H1 (cell line): ENCODE results near the gene ADCK1. TPM values are rescaled to one million over a fixed set of nuclear protein-coding genes. Genes with fewer than 3 reads are reported as not detected.

Source experiments
- CTCF ChIA-PET: fragments of 300-600 bp; sonication (Branson Sonifier 250); formaldehyde crosslinking; loops from one replicate; lab custom pipeline; 2021; ENCODE audit not compliant: partially characterized antibody; lab: Charles Lee
- POLR2A ChIA-PET: fragments of 300-600 bp; sonication (Branson Sonifier 250); formaldehyde crosslinking; loops from one replicate; lab custom pipeline; 2021; ENCODE audit warnings: inconsistent platforms; ENCODE audit not compliant: partially characterized antibody; lab: Charles Lee
- DNase-seq, 2 experiments: peaks; one replicate each; pipeline versions ENCODE4 v3.0.0 to v3.0.0-alpha.2; 2010 to 2022; ENCODE audit warnings: low spot score in 2 of 2, low read depth in 1 of 2, mixed read lengths in 1 of 2
- FAIRE-seq: peaks from 2 replicates; lab custom pipeline; 2011; peaks lifted over from hg19 to GRCh38; lab: Jason Lieb, UNC
- H2AFZ ChIP-seq: 2 replicates; pipeline ENCODE4 v1.8.1; 2012; ENCODE audit warnings: low read length, inconsistent platforms
- H2AK5ac ChIP-seq: 2 replicates; pipeline ENCODE4 v1.6.1; 2013; ENCODE audit warnings: low read depth, low read length
- H2BK120ac ChIP-seq: replicated peaks from 2 replicates; pipeline ENCODE3; 2013; ENCODE audit warnings: low read depth, low read length, inconsistent platforms
- H2BK12ac ChIP-seq: 2 replicates; pipeline ENCODE4 v1.6.1; 2013; ENCODE audit warnings: low read depth, low read length
- H2BK15ac ChIP-seq: 2 replicates; pipeline ENCODE4 v1.6.1; 2013; ENCODE audit warnings: low read length
- H2BK20ac ChIP-seq: 2 replicates; pipeline ENCODE4 v1.6.1; 2013; ENCODE audit warnings: low read length
- H2BK5ac ChIP-seq: 2 replicates; pipeline ENCODE4 v1.6.1; 2013; ENCODE audit warnings: low read depth, low read length
- H3K14ac ChIP-seq: 2 replicates; pipeline ENCODE4 v1.6.1; 2013; ENCODE audit warnings: inconsistent platforms; ENCODE audit not compliant: insufficient read length
- H3K18ac ChIP-seq: 2 replicates; pipeline ENCODE4 v1.6.1; 2013; ENCODE audit warnings: low read length; ENCODE audit errors: extremely low read depth
- H3K23ac ChIP-seq: 2 replicates; pipeline ENCODE4 v1.6.1; 2013; ENCODE audit warnings: inconsistent platforms; ENCODE audit not compliant: insufficient read length
- H3K23me2 ChIP-seq: 2 replicates; pipeline ENCODE4 v1.6.1; 2013; ENCODE audit warnings: low read depth, low read length
- H3K27ac ChIP-seq: 2 replicates; pipeline ENCODE4 v1.6.1; 2011; ENCODE audit warnings: low read depth, low read length, inconsistent platforms
- H3K27me3 ChIP-seq, 4 experiments: replicated peaks in 1 of 4; 1 replicate in 1 of 4; 2 replicates in 3 of 4; pipeline versions ENCODE4 v1.6.1 to v1.8.1; 2011 to 2013; ENCODE audit warnings: low read length in 3 of 4, mild to moderate bottlenecking in 3 of 4, inconsistent platforms in 2 of 4, mixed read lengths in 2 of 4, moderate library complexity in 1 of 4; ENCODE audit not compliant: control insufficient read depth in 3 of 4, insufficient read depth in 3 of 4; ENCODE audit errors: extremely low read depth in 1 of 4
- H3K36me3 ChIP-seq, 4 experiments: 2 replicates each; pipeline versions ENCODE4 v1.6.1 to v1.8.1; 2011 to 2013; ENCODE audit warnings: mild to moderate bottlenecking in 4 of 4, low read length in 3 of 4, moderate library complexity in 2 of 4, control low read depth in 1 of 4, inconsistent platforms in 1 of 4; ENCODE audit not compliant: insufficient read depth in 4 of 4, control insufficient read depth in 2 of 4
- H3K4ac ChIP-seq: replicated peaks from 2 replicates; pipeline ENCODE3; 2013; ENCODE audit warnings: low read length, low read depth, mixed read lengths, inconsistent platforms; ENCODE audit not compliant: insufficient read length
- H3K4me1 ChIP-seq, 4 experiments: replicated peaks in 1 of 4; 1 replicate in 1 of 4; 2 replicates in 3 of 4; pipeline versions ENCODE4 v1.6.1 to v1.8.1; 2011 to 2013; ENCODE audit warnings: low read length in 3 of 4, inconsistent platforms in 2 of 4, mixed read lengths in 1 of 4; ENCODE audit not compliant: insufficient read depth in 4 of 4, control insufficient read depth in 3 of 4
- H3K4me2 ChIP-seq, 2 experiments: 2 replicates each; pipeline versions ENCODE4 v1.6.1 to v1.8.1; 2011 to 2013; ENCODE audit warnings: low read depth in 2 of 2, low read length in 2 of 2, control low read depth in 1 of 2, inconsistent platforms in 1 of 2, mild to moderate bottlenecking in 1 of 2; ENCODE audit not compliant: insufficient read depth in 1 of 2
- H3K4me3 ChIP-seq, 4 experiments: fragments of 200-600, 300-600 bp in 1 of 4; sonication (generic), shearing (Covaris generic), sonication (Bioruptor Twin) in 1 of 4; 2 replicates each; pipeline versions ENCODE4 v1.5.1 to v1.8.1; 2011 to 2016; ENCODE audit warnings: low read length in 4 of 4, low read depth in 3 of 4, control low read depth in 2 of 4, inconsistent platforms in 2 of 4, mild to moderate bottlenecking in 2 of 4, mixed read lengths in 1 of 4, moderate library complexity in 1 of 4; ENCODE audit not compliant: insufficient read depth in 2 of 4; ENCODE audit errors: extremely low read depth in 1 of 4
- H3K56ac ChIP-seq: replicated peaks from 2 replicates; pipeline ENCODE3; 2013; ENCODE audit warnings: low read depth, mild to moderate bottlenecking, mixed read lengths, low read length, inconsistent platforms; ENCODE audit not compliant: insufficient read length
- H3K79me1 ChIP-seq: 2 replicates; pipeline ENCODE4 v1.6.1; 2013; ENCODE audit warnings: low read depth, low read length, control low read depth
- H3K79me2 ChIP-seq, 2 experiments: 2 replicates each; pipeline versions ENCODE4 v1.6.1 to v1.8.1; 2012 to 2013; ENCODE audit warnings: low read length in 2 of 2, mild to moderate bottlenecking in 2 of 2, inconsistent platforms in 1 of 2; ENCODE audit not compliant: insufficient read depth in 2 of 2, control insufficient read depth in 1 of 2
- H3K9ac ChIP-seq, 4 experiments: replicated peaks in 1 of 4; 1 replicate in 1 of 4; 2 replicates in 3 of 4; pipeline versions ENCODE4 v1.6.1 to v1.8.1; 2011 to 2013; ENCODE audit warnings: low read depth in 3 of 4, low read length in 3 of 4, control low read depth in 2 of 4, mild to moderate bottlenecking in 2 of 4, moderate library complexity in 2 of 4, inconsistent platforms in 1 of 4; ENCODE audit errors: extremely low read depth in 1 of 4
- H3K9me3 ChIP-seq, 2 experiments: 2 replicates each; pipeline versions ENCODE4 v1.6.1 to v1.8.1; 2012 to 2013; ENCODE audit warnings: mild to moderate bottlenecking in 2 of 2, moderate library complexity in 2 of 2, control low read depth in 1 of 2, inconsistent platforms in 1 of 2, low read depth in 1 of 2, low read length in 1 of 2, mixed read lengths in 1 of 2; ENCODE audit not compliant: insufficient read depth in 2 of 2
- H4K20me1 ChIP-seq, 2 experiments: replicated peaks in 1 of 2; 2 replicates each; pipeline versions ENCODE3 to v1.8.1; 2011 to 2013; ENCODE audit warnings: inconsistent platforms in 2 of 2, low read length in 2 of 2, mild to moderate bottlenecking in 1 of 2; ENCODE audit not compliant: insufficient read depth in 2 of 2, control insufficient read depth in 1 of 2
- H4K5ac ChIP-seq: 2 replicates; pipeline ENCODE4 v1.6.1; 2013; ENCODE audit warnings: low read length, low read depth, mixed read lengths, inconsistent platforms; ENCODE audit not compliant: insufficient read length
- H4K8ac ChIP-seq: 2 replicates; pipeline ENCODE4 v1.8.0; 2013; ENCODE audit warnings: mild to moderate bottlenecking, moderate library complexity, low read length, inconsistent platforms; ENCODE audit not compliant: insufficient read depth; ENCODE audit errors: extremely low read depth
- H4K91ac ChIP-seq: replicated peaks from 2 replicates; pipeline ENCODE3; 2013; ENCODE audit warnings: low read length, mixed read lengths, inconsistent platforms; ENCODE audit not compliant: insufficient read length
- CBX5 ChIP-seq: fragments of 300-800, 300-1000 bp; sonication (generic); IDR thresholded peaks from 2 replicates; pipeline ENCODE4 v1.7.1; 2016; ENCODE audit warnings: antibody characterized with exemption, low read length, low read depth
- MAFK ChIP-seq: IDR thresholded peaks from 2 replicates; pipeline ENCODE4 v1.6.1; 2012; ENCODE audit warnings: low read depth, mild to moderate bottlenecking, improper control_type of control experiment, low read length
- NRF1 ChIP-seq: IDR thresholded peaks from 2 replicates; pipeline ENCODE4 v1.6.1; 2011; ENCODE audit warnings: mild to moderate bottlenecking, low read depth, low read length, improper control_type of control experiment
- WGBS, 2 experiments: shearing (Covaris generic) in 1 of 2; methylation state at CpG; one replicate each; pipeline versions ENCODE4 v1.1.6 to v1.1.7; 2013 to 2015; ENCODE audit warnings: low lambda C conversion rate in 2 of 2, mixed read lengths in 2 of 2, inconsistent platforms in 1 of 2, low coverage in 1 of 2, missing lambda C conversion rate in 1 of 2; ENCODE audit not compliant: insufficient replicate concordance in 2 of 2, insufficient coverage in 1 of 2, insufficient read length in 1 of 2; ENCODE audit errors: extremely low coverage in 1 of 2, missing lambda C conversion rate in 1 of 2; 5-methylcytosine and 5-hydroxymethylcytosine counted together
- polyA plus RNA-seq, 7 experiments: library from polyadenylated mRNA; depleted of rRNA in 3 of 7; stranded (reverse) in 5 of 7; unstranded in 2 of 7; fragments of >200 nt in 5 of 7; fragments of 200-250 nt in 2 of 7; gene quantifications; 1 replicate in 5 of 7; 2 replicates in 1 of 7; 4 replicates in 1 of 7; pipeline versions ENCODE4 v1.2.1 to v1.2.3, GENCODE V29; 2011 to 2013; ENCODE audit warnings: missing spikeins in 2 of 7, mixed read lengths in 2 of 7
- total RNA-seq: library from RNA; stranded (reverse); fragmentation: NEBNext Ultra II Directional; extraction: Animal tissue kit (Norgen Biotek cat#: 25700); gene quantifications from 2 replicates; pipeline ENCODE4 v1.2.1, GENCODE V29; 2021

ADCK1 gene
- total and polyA plus RNA-seq, 2 of the 8 experiments (the other 6 are each of a cell fraction or from before 2014, with no cell fraction given) = 11.0 to 16.8 TPM

GRCh38 chr14:77867476-77867875, 67.6 kb downstream of the ADCK1 start:
- Histone ChIP-seq H2BK120ac (no peak overlapping the region), H3K18ac (no peak overlapping the region), H4K8ac (no peak overlapping the region), H3K4me1 (no peaks in the 10 kb centered on the region), H3K27me3 (no peaks in the 10 kb centered on the region), H2AFZ (no peak overlapping the region), H3K79me2 (no peaks in the 10 kb centered on the region), H3K9me3 (no peaks in the 10 kb centered on the region), H3K4me3 (no peak overlapping the region), H3K56ac (no peak overlapping the region), H3K23ac (no peak overlapping the region), H3K9ac (no peak overlapping the region), H4K91ac (no peak overlapping the region), H3K23me2 (peaks cover 2% of the 10 kb centered on the region; the same call in 1 of the 2 replicates), H3K36me3 (no peaks in the 10 kb centered on the region), H2BK12ac (no peak overlapping the region), H3K14ac (no peak overlapping the region), H2BK15ac (no peak overlapping the region), H3K79me1 (no peaks in the 10 kb centered on the region), H4K20me1 (peaks cover 0 to 2% of the 10 kb centered on the region in 2 experiments), H2BK5ac (no peak overlapping the region), H3K27ac (no peak overlapping the region), H2AK5ac (no peak overlapping the region), H3K4ac (no peak overlapping the region), H3K4me2 (no peak overlapping the region), H4K5ac (no peak overlapping the region), H2BK20ac (no peak overlapping the region)
- WGBS, 2 experiments = 86% methylated on average over 7 of the region's 7 CpGs; no CpG with 5 or more reads in 1 of the 2 experiments
- no peak for DNase-seq
- ChIA-PET CTCF (no interaction called here), POLR2A (no interaction called here)
- no peak for FAIRE-seq
- no peak for TF ChIP-seq CBX5
- no peak for TF ChIP-seq NRF1
- TF ChIP-seq MAFK = no peak
